H4 (cell line): ENCODE data around the gene SYNGR3. TPM values are rescaled to one million over a fixed set of nuclear protein-coding genes. Genes with fewer than 3 reads are reported as not detected.
A peak's percentile ranks its signal among the peaks of the same experiment; 100 is the strongest.
"Not testable (repeated sequence)": the region's sequence is repeated elsewhere in the genome, so short reads cannot be mapped to it uniquely, and the experiment has no call there.

ENCODE experiments used
- DNase-seq: peaks from one replicate; pipeline ENCODE4 v3.0.0-alpha.2; 2015; ENCODE audit warnings: low spot score
- total RNA-seq: library from RNA; depleted of rRNA; stranded (reverse); fragments of >200 nt; shearing (Covaris generic); gene quantifications from 2 replicates; pipeline ENCODE4 v1.2.3, GENCODE V29; 2014

SYNGR3 gene
- total RNA-seq, 1 experiment from 2014 or later = 3.4 TPM

DNA sequence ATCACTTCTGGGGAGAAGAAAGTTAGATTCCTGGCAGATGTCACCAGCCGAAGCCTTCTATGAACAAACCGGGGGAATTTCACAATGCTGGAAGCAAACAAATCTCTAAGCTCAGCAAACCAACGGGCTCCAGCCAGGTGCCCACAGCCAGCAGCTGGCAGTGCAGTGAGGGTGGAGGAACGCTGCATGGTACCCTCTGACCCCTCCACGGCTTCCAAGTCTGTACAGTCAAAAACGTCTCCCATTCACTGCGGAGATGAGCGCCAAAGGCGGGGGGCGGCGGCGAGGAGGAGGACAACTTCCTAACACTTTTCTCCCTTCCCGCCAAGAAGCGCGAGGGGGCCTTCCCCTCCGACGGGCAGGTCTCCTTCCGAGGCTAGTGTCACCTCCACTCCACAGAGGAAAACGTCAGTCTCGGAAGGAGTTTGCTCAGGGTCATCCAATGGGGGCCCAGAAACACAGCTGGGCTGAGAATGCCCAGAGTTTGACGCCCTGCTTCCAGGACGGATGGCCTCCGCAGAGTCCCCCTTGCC lies 18.9 kb downstream of the SYNGR3 start:
- no peak for DNase-seq

DNA sequence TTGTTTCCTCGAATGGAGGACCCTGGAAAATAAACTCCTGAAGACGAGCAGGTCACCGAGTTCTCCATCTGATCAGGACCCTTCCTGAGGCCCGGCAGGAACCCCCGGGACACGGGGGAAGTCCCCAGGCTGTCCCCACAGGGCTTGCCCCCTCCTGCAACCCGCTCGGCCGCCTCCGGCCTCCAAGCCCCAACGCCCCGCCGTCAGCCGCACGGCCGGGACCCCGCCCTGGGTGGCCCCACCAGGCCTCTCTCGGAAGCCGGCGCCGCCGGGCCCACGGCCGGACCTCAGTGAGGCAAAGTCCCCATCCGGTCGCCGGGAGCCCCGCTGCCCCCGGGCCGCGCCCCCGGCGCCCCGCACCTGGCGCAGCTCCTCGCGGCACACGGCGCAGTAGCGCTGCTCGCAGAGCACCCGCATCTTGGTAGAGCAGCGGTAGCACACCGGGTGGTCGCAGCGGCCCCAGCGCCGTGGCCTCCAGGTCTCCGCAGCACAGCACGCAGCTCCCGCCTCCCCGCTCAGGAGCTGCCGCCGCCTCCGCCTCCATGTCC lies 19.5 kb downstream of the SYNGR3 start:
- no peak for DNase-seq

DNA sequence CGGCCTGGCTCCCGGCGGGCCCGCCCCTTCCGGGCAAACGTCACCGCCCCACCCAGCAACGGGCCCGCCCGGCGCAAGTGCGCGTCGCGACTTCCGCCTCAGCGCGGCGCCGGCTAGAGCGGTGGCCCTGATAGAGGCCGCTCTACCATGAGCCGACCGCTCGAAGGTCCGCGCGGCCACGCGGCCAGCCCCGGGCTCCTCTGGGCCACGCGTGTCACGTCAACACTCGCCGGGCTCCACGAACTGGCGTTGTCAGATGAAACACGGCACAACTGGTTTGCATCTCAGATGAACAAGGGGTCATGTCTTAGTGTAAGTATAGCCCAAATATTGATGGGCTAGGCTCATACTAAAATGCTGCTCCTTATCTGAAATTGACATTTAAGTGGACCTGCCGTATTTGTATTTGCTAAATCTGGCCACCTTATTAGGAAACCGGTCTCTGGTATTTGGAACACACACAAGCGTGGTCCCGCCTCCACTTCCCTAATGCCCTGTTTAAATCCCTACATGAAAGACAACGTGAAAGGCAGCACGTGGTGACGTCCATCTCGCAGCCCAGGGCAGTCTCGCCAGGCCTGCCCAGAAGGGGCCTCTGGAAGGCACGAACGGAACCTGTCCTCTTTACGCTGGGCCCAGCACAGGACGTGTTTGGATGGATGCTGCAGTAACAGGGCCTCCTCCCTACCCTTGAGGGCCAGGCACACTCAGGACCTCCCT lies 20.2 kb downstream of the SYNGR3 start, which contains the start of gene ZNF598:
ZNF598 (minus strand) TSS at position 31 of the 720 bp plus-strand sequence.
- peak; percentile 75 for DNase-seq

DNA sequence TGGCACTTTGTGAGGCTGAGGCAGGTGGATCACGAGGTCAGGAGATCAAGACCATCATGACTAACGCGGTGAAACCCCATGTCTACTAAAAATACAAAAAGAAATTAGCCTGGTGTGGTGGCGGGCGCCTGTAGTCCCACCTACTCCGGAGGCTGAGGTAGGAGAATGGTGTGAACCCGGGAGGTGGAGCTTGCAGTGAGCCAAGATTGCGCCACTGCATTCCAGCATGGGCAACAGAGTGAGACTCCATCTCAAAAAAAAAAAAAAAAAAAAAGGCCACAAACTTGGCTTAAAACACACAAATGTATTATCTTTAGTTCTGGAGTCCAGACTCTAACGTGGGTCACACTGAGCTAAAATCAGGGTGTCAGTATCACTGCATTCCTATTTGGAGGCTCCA lies 22.0 kb downstream of the SYNGR3 start:
- not testable (repeated sequence) for DNase-seq

DNA sequence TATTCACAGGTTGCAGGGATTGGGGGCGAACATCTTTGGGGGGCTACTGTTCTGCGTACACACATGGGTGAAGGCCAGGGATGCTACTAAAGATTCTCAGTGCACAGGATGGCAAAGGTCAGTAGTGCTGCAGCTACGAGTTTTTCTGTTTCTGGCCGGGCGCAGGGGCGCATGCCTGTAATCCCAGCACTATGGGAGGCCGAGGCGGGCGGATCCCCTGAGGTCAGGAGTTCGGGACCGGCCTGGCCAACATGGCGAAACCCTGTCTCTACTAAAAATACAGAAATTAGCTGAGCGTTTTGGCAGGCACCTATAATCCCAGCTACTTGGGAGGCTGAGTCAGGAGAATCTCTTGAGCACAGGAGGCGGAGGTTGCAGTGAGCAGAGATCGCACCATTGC lies 23.8 kb downstream of the SYNGR3 start:
- no peak for DNase-seq

DNA sequence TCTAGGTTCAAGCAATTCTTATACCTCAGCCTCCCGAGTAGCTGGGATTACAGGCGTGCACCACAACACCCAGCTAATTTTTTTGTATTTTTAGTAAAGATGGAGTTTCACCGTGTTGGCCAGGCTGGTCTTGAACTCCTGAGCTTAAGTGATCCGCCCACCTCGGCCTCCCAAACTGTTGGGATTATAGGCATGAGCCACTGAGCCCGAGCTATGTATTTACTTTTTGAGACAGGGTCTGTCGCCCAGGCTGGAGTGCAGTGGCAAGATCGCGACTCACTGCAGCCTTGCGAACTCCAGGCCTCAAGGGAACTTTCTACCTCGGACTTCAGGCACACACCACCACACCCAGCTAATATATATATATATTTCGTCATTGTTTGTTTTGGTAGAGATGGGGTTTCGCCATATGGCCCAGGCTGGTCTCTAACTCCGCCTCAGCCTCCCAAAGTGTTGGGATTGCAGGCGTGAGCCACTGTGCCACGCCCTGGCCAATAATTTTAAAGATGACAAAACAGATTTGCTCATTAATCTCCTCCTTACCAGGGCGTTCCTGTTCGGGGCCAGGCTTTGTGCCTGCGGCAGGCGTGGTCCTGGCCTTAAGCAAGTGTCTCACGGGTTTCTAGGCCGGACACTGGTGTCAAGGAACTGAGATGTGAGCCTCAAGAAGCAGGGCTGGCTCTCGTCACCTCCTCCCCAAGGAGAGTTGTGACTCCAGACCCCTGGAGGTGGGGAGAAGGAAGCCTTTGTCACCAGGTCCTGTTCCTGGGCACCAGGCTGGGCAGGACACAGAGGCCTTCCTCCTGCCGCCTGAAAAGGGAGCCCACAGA lies 25.6 kb downstream of the SYNGR3 start:
- DNase-seq = peak; percentile 85

DNA sequence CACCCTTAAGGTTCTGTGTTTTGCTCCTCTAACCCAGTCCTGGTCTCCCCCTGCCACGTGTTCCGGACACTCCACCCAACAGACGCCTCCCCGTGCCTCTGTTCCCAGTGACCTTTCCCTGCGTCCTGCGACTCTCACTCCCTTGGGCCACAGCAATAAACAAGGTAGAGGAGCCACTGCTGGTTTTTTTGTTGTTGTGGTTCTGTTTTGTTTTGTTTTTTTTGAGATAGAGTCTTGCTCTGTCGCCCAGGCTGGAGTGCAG lies 26.1 kb downstream of the SYNGR3 start:
- DNase-seq = no peak

DNA sequence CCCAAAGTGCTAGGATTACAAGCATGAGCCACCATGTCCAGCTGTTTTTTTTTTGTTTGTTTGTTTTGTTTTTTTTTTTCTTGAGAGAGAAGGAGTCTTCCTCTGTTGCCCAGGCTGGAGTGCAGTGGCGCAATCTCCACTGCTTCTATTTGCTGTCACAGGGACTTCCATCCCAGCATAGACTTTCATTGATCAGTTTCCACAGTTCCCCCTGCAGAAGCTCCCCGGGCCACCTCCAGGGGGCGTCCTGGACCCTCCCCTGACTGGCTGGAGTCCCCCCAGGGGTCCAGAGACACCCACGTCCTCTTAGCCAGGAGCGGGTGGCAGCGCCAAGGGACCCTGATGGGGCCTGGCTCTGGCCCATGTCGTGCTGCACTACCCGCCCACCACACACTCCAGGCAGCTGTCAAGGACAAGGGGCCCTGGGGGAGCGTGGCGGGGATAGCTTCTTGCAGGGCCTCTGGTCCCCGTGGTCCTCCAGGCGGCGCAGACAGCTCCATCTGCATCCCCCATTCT lies 26.7 kb downstream of the SYNGR3 start:
- DNase-seq = no peak

DNA sequence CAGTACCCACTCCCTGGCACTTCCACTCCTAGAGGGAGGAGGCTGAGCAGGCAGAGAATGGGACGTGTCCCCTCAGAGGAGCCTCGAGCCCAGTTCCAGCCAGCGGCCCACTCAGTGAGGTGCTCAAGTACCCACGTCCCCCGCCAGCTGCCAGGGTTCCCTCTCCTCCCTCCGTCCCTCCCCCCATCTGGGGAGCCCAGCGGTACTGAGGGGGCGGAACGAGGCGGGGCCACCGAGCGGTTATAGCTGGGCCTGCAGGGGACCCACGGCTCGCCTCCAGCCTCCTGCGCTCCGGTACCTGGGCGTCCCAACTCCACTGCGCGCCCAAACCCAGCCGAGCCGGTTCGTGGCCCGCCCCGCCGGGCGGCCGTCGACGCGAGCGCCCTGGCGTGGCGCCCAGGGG lies 29.7 kb downstream of the SYNGR3 start, which contains the start of gene NPW:
NPW (plus strand) TSS at position 268 of the 403 bp plus-strand sequence.
- DNase-seq = no peak

DNA sequence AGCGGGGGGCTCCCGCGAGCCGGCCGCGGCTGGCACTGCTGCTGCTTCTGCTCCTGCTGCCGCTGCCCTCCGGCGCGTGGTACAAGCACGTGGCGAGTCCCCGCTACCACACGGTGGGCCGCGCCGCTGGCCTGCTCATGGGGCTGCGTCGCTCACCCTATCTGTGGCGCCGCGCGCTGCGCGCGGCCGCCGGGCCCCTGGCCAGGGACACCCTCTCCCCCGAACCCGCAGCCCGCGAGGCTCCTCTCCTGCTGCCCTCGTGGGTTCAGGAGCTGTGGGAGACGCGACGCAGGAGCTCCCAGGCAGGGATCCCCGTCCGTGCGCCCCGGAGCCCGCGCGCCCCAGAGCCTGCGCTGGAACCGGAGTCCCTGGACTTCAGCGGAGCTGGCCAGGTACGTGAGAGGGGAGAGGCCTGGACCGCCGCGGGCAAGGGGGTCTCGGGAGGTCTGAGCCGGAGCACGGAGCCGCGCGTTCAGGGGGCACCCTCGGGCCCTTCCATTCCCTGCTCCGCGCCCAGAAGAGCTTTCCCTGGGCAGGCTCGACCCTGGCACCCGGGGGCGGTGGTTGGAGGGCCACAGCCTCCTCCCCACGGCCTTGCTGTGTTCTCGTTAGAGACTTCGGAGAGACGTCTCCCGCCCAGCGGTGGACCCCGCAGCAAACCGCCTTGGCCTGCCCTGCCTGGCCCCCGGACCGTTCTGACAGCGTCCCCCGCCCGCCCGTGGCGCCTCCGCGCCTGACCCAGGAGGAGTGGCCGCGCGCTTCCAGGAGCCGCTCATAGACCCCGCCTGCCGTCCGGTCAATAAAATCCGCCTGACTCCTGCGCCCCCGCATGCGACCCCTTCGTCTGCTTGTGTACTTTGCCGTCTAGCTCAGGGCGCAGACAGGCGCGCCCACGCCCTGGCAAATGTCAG lies 30.4 kb downstream of the SYNGR3 start:
- no peak for DNase-seq

DNA sequence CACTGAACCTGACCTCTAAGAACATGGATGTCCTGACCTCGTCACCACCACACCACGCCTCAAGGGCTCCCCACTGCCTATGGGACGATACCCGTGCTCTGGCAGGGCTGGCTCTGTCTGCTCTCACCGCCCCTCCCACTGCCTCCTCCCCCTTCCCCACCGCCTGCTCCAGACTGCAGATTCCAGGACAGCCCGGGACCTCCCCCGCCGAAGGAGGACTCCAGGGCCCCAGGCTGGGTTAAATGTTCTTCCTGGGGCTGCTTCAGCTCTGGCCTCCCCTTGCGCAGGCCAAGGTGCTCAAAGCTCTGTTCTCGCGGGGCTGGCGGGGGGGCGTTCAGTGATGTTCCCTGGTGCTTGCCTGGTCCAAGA lies 32.9 kb downstream of the SYNGR3 start:
- DNase-seq = no peak

DNA sequence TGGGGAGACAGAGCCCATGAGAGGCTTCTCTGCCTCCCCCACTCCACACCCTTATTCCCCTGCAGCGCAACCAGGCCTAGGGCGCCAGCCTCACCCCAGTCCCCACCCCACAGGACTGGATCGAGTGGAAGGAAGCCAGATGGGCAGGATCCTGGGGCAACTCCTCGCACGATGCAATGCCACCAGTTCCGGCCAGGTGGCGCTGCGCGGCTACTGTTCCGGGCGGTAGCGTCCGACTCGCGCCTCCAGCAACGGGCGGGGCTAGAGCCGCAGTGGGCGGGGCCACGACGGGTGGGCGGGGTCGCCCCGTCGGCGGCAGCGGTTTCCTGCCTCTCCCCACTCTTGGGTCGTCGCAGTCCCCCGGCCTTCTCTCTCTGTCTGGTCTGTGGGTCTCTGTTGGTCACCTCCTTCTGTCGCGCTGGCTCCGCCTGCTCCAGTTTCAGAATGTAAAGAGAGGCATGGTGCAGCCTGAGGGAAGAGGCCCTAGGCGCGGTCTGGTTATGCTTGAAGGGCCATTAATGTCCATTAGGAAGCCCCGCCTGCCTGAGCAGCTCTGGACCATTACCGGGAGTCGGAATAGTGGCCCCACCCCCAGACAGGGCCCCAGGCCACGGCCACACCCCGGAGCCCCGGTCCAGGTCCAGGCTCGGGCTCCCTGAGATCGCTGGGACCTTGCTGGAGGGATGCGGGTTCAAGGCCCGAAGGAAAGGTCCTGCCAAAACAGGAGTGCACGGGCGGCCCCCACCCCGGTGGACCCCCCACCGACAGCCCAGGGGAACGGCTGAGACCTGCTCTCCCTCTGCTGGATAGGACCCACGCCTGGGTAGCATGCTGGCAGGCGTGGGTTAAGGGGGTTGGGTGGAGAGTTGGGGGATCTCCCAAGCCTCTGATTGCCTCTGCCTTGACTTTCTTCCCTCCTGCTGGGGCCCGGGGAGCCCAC lies 33.6 kb downstream of the SYNGR3 start:
- peak; percentile 79 for DNase-seq

DNA sequence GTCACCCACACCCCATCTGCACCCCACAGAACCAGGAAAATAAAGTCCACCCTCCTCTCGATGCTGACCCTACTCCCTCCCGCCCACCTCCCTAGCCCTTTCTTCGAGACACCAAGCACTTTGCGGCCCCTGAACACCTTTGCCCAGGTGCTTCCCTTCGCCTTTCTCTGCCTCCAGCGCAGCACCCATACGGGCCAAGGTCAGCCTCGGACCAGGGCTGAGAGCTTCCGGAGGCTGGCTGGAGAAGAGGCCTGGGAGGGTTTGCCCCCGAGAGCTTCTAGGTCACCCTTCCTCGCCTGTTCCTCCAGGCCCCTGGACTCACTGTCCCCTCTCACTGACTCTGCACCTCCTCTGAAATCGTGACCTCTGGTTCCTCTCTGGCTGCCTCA lies 34.3 kb downstream of the SYNGR3 start:
- no peak for DNase-seq

DNA sequence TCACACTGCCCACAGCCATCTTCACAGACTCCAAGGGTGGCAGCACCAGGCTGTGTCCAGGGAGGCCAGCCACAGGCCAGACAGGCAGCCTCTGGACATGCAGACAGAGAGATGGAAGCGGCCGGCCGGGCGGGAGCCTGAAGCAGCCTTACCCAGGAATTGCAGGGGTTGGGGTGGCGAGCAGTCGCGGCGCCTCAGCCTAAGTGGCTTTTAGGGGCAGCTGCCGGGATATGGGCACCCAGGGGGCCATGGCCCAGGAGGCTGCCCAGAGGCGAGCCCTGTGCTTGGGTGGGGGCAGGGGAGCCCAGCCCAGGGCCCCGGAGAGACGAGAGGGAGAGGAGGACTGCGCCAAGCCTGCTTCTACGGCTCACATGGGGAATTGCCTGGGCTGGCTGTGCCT lies 35.5 kb downstream of the SYNGR3 start:
- DNase-seq = no peak

DNA sequence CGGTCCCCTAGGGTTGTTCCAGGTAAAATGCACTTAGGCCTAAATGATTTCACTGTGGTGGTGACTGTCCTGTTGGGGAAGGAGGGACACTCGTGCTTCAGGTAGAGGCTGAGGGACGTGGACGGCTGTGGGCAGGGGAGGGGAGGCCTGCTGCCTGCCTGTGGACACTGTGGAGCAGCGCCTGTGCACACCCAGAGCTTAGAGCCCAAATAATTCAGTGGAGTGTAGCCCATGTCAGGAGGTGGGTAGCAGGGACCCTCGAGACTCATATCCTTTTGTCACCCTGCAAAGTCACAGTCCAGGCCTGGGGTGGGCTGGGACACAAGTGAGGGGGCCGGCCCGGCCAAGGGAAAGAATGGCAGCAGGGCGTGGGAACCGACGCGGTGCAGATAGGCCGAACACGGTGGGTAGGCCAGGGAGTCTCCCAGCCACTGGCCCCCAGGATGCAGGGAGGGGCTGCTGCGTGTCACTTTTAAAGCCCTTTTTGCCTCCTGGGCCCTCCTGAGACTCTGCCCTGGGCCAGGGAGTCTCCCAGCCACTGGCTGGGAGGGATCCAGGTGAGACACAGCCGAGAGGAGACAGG lies 36.2 kb downstream of the SYNGR3 start:
- no peak for DNase-seq

DNA sequence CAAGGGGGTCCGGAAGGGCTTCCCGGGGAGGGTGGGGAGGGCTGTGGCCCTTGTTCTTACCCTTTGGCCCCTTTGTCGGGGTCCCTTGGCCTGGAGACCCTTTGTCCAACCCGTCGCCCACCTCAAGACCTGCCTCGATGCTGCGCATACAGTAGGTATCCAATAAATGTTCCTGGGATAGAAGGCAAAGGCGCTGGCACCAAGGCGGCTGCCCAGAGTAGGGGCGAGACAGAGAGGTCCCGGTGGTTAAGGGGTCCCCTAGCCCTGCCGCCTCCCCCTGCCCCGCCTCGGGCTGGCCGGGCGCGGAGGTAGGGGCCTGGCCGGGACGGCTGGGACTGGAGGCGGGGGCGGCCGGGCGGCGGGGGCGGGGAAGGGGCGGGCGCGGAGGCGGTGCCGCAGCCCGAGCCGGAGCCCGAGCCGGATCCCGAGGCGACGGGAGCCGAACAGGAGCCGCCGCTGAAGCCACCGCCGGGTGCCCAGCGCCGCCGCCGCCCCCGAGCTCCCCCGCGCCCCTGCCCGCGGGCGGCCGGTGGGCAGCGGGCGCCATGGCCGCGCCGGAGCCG lies 36.8 kb downstream of the SYNGR3 start, which contains the start of gene NHERF2:
NHERF2 (plus strand) TSS at position 442 of the 563 bp plus-strand sequence; CDS start at position 546, 104 bp downstream.
- DNase-seq = no peak

DNA sequence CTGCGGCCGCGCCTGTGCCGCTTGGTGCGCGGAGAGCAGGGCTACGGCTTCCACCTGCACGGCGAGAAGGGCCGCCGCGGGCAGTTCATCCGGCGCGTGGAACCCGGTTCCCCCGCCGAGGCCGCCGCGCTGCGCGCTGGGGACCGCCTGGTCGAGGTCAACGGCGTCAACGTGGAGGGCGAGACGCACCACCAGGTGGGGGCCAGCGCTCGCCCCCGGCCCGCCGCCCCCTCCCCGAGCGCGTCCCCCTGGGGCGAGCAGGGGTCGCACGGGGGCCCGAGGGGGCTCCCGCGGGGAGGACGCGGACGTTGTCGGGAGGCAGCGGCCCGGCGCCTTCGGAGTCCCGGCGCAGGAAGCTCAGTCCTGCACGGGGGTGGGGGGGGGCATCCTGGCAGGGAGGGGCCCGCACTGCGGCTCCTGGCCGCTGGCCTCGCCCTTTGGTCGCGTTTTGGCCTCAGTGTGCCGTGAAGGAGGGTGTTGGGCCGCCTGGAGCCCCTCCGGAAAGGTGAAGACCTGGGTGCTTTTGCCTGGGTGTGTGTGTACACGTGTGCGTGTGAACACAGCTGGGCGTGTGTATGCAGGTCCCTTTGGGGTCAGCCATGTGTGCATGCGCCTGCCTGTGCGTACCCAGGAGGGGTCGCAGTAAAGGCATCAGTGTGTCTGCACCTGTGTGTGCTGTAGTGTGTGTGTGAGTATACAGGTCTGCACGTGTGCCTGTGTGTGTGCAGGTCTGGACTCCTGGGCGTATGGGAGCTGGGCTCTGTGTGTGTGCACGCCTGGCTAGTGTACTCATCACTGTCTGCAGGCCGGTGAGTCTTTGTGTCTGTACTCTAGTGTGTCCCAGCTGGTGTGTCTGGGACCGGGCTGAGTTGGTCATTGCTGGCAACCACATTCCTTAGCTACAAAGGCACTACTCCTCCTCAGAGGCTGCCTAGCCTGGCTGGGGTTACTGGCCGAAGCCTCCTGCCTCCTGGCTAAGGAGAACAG lies 37.5 kb downstream of the SYNGR3 start:
- DNase-seq = no peak

DNA sequence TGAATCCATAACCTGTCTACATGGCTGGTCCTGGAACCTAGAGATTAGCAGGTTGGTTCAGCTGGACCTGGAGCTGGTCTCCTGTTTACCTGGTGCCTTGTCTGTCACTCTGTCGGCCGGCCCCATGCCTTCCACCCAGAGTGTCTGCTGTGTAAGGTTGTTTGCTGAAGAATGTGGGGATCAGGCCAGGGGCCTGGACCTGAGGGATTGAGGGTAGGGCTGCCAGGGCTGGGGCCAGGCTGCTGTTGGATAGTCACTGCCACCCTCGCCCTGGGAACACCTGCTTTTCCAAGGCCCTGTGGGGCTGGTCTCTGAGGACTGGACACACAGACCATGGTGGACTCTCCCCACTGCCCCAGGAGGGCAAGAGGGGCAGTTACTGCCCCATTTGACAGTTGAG lies 38.4 kb downstream of the SYNGR3 start:
- no peak for DNase-seq
